NB4 (cell line): Measurements from ENCODE around the gene ADD1.

Experiments
- CTCF ChIP-seq: IDR thresholded peaks from one replicate; pipeline ENCODE4 v1.5.1; 2012; ENCODE audit warnings: low read depth, low read length
- POLR2A ChIP-seq: IDR thresholded peaks from 2 replicates; pipeline ENCODE4 v1.6.1; 2011; ENCODE audit warnings: mild to moderate bottlenecking; ENCODE audit not compliant: insufficient read length; ENCODE audit errors: extremely low read depth

DNA sequence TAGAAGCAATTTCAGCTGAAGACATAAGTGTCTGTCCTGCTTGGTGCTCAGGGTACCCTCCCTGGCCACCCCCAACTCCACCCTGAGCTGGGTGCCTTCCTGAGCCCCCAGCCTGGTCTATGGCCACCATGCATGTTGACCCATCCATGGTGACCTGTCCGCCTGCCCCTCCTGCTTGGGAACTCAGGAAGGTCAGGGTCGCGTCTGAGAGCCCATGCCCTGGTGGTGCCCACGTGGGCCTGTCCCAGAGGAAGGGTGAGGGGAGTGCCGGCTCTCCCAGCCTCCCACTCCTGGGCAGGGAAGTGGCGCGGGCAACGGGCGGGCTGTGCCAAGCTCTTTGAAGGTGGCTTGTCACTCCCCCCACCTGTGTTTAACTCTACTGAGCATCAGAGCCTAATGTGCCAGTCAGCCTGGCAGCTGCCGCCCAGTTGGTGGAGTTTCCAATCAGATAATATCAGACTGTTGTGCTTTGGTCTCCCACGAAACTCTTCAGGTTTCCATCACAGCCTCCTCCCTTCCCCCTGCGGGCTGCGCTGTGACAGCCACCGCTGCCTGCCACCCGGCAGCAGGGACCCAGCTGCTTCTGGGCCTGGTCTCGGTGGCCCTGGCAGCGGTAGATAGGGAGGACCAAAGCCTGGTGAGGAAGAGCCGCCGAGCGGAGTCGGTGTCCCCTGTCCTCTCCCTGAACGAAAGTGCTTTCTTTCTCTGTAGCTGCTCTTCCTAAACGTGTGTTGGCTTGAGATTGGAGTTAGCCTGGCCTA is 45.9 kb upstream of the ADD1 start:
- TF ChIP-seq CTCF = no peak
- no peak for TF ChIP-seq POLR2A
